ENCODE measurements around the gene NCAM1. TPM values are rescaled to one million over a fixed set of nuclear protein-coding genes. Genes with fewer than 3 reads are reported as not detected.

Gene NCAM1
- total RNA-seq, 1 experiment from 2014 or later = 0.33 TPM

GRCh38 chr11:113110046-113110445, 148.8 kb downstream of the NCAM1 start:
- no peak for DNase-seq
- Histone ChIP-seq H3K36me3 (ENCODE audit: low read depth) (no peaks in the 10 kb centered on the region), H3K4me2 (no peak overlapping the region), H3K27me3 (ENCODE audit: insufficient read depth, low read depth) (peaks cover 4% of the 10 kb centered on the region; the same call in 1 of the 2 replicates), H3K4me1 (replicated peaks; ENCODE audit: insufficient read depth) (no peaks in the 10 kb centered on the region), H3K4me3 (no peak overlapping the region), H2AFZ (no peak overlapping the region), H3F3A (ENCODE audit: insufficient read depth, low read depth) (no peaks in the 10 kb centered on the region), H3K9me2 (ENCODE audit: insufficient read depth) (no peaks in the 10 kb centered on the region), H3K79me2 (ENCODE audit: low read depth) (no peaks in the 10 kb centered on the region), H3K9me3 (ENCODE audit: insufficient read depth, low read depth) (no peaks in the 10 kb centered on the region), H4K20me1 (ENCODE audit: insufficient read depth) (no peaks in the 10 kb centered on the region), H3K27ac (no peak overlapping the region)
- POLR2A ChIA-PET (ENCODE audit: unreplicated experiment) = no interaction called here
- BruUV-seq (replicated peaks) = no TSS peak
- CTCF ChIA-PET = no interaction called here
- intact Hi-C loops (cut with micrococcal nuclease; ENCODE audit: unreplicated experiment) = loop anchor here (5.0 kb wide), 3 partner anchors 148 to 523 kb away; partner anchors contain the start of gene NCAM1
- TF ChIP-seq CTCF (conservative IDR thresholded peaks at IDR 0.05) (no peak), EZH2 (IDR thresholded peaks at IDR 0.05; ENCODE audit: low read depth) (no peak)

GRCh38 chr11:113111156-113111555, 149.9 kb downstream of the NCAM1 start:
- CTCF ChIA-PET = no interaction called here
- Histone ChIP-seq H3K4me3 (no peak overlapping the region), H3K4me2 (no peak overlapping the region), H3K9me2 (ENCODE audit: insufficient read depth) (no peaks in the 10 kb centered on the region), H4K20me1 (ENCODE audit: insufficient read depth) (no peaks in the 10 kb centered on the region), H3K36me3 (ENCODE audit: low read depth) (no peaks in the 10 kb centered on the region), H3K27ac (no peak overlapping the region), H2AFZ (no peak overlapping the region), H3K79me2 (ENCODE audit: low read depth) (no peaks in the 10 kb centered on the region), H3K4me1 (replicated peaks; ENCODE audit: insufficient read depth) (no peaks in the 10 kb centered on the region), H3F3A (ENCODE audit: insufficient read depth, low read depth) (no peaks in the 10 kb centered on the region), H3K27me3 (ENCODE audit: insufficient read depth, low read depth) (peaks cover 4% of the 10 kb centered on the region; the same call in 1 of the 2 replicates), H3K9me3 (ENCODE audit: insufficient read depth, low read depth) (no peaks in the 10 kb centered on the region)
- POLR2A ChIA-PET (ENCODE audit: unreplicated experiment) = no interaction called here
- TF ChIP-seq EZH2 (IDR thresholded peaks at IDR 0.05; ENCODE audit: low read depth) (no peak), CTCF (conservative IDR thresholded peaks at IDR 0.05) (no peak)
- BruUV-seq (replicated peaks) = no TSS peak
- no peak for DNase-seq
- intact Hi-C loops (cut with micrococcal nuclease; ENCODE audit: unreplicated experiment) = loop anchor here (5.0 kb wide), 3 partner anchors 149 to 524 kb away; partner anchors contain the start of gene NCAM1

- Histone ChIP-seq H3K36me3 (ENCODE audit: low read depth) (no peaks in the 10 kb centered on the region), H3K4me1 (replicated peaks; ENCODE audit: insufficient read depth) (no peaks in the 10 kb centered on the region), H3K27ac (no peak overlapping the region), H3K79me2 (ENCODE audit: low read depth) (no peaks in the 10 kb centered on the region), H3K9me2 (ENCODE audit: insufficient read depth) (no peaks in the 10 kb centered on the region), H2AFZ (no peak overlapping the region), H3K9me3 (ENCODE audit: insufficient read depth, low read depth) (no peaks in the 10 kb centered on the region), H3K4me3 (no peak overlapping the region), H3F3A (ENCODE audit: insufficient read depth, low read depth) (no peaks in the 10 kb centered on the region), H4K20me1 (ENCODE audit: insufficient read depth) (no peaks in the 10 kb centered on the region), H3K4me2 (no peak overlapping the region), H3K27me3 (ENCODE audit: insufficient read depth, low read depth) (peaks cover 4% of the 10 kb centered on the region; the same call in 1 of the 2 replicates)
- BruUV-seq (replicated peaks) = no TSS peak
- ChIA-PET CTCF (no interaction called here), POLR2A (ENCODE audit: unreplicated experiment) (no interaction called here)
- TF ChIP-seq CTCF (conservative IDR thresholded peaks at IDR 0.05) (no peak), EZH2 (IDR thresholded peaks at IDR 0.05; ENCODE audit: low read depth) (no peak)
- intact Hi-C loops (cut with micrococcal nuclease; ENCODE audit: unreplicated experiment) = loop anchor here (5.0 kb wide), 3 partner anchors 150 to 525 kb away; partner anchors contain the start of gene NCAM1
- no peak for DNase-seq
Measured at GRCh38 chr11:113112307-113112706, 151.1 kb downstream of the NCAM1 start.
